Mesothelial cell of epicardium (in vitro differentiated cells): ENCODE measurements around the gene C17orf75. TPM values are rescaled to one million over a fixed set of nuclear protein-coding genes. Genes with fewer than 3 reads are reported as not detected.

Experiments used
- DNase-seq, 2 experiments: peaks; one replicate each; pipeline ENCODE4 v3.0.0; 2021; ENCODE audit warnings: low spot score in 2 of 2; ENCODE audit not compliant: unreplicated experiment in 2 of 2
- H3K27ac Mint-ChIP-seq: 2 replicates; pipeline ENCODE4 v1.8.0; 2021; ENCODE audit warnings: mixed read lengths
- H3K27me3 Mint-ChIP-seq: 2 replicates; pipeline ENCODE4 v1.8.0; 2021; ENCODE audit warnings: low read depth, mixed read lengths
- H3K36me3 Mint-ChIP-seq: 2 replicates; pipeline ENCODE4 v1.8.0; 2021; ENCODE audit warnings: mixed read lengths
- H3K4me1 Mint-ChIP-seq: 2 replicates; pipeline ENCODE4 v1.8.0; 2021; ENCODE audit warnings: mixed read lengths
- H3K4me3 Mint-ChIP-seq: 2 replicates; pipeline ENCODE4 v1.8.0; 2021; ENCODE audit warnings: mild to moderate bottlenecking, moderate library complexity, mixed read lengths
- H3K9me3 Mint-ChIP-seq: 2 replicates; pipeline ENCODE4 v1.8.0; 2021; ENCODE audit warnings: mixed read lengths
- CTCF ChIP-seq: fragments of 200-600 bp; sonication (generic); IDR thresholded peaks from one replicate; pipeline ENCODE4 v1.5.0; 2021; ENCODE audit warnings: antibody characterized with exemption; ENCODE audit not compliant: unreplicated experiment
- total RNA-seq: library from RNA; stranded (reverse); gene quantifications from 3 replicates; pipeline ENCODE4 v1.2.1, GENCODE V29; 2021

The C17orf75 gene
- total RNA-seq, 1 donor from 2014 or later: 34.3 TPM

GRCh38 chr17:32349854-32350665, 8.1 kb upstream of the C17orf75 start, which contains the start of gene ZNF207:
Gene ZNF207, plus strand, starts transcription at chr17:32350157. Its CDS starts 129 bp downstream, at chr17:32350286.
- H3K27ac Mint-ChIP-seq: peak within 1 kb of the TSS; percentile 99
- H3K4me3 Mint-ChIP-seq: peak within 1 kb of the TSS; percentile 95
- H3K4me1 Mint-ChIP-seq: peaks cover 30% of the 10 kb centered on the region
- H3K9me3 Mint-ChIP-seq: no peaks in the 10 kb centered on the region
- no peaks in the 10 kb centered on the region for H3K27me3 Mint-ChIP-seq
- peak; percentile 93 to 95 for DNase-seq
- no peak for TF ChIP-seq CTCF
- peaks cover 4% of the 10 kb centered on the region for H3K36me3 Mint-ChIP-seq

GRCh38 chr17:32349503-32349853, 7.5 kb upstream of the C17orf75 start:
- H3K27me3 Mint-ChIP-seq: no peaks in the 10 kb centered on the region
- peaks cover 26% of the 10 kb centered on the region for H3K4me1 Mint-ChIP-seq
- H3K4me3 Mint-ChIP-seq: peak overlapping the region; percentile 95
- H3K36me3 Mint-ChIP-seq: peaks cover 4% of the 10 kb centered on the region
- TF ChIP-seq CTCF: no peak
- H3K27ac Mint-ChIP-seq: peak overlapping the region; percentile 99
- DNase-seq: no peak
- H3K9me3 Mint-ChIP-seq: no peaks in the 10 kb centered on the region

- Mint-ChIP-seq H3K9me3 (no peaks in the 10 kb centered on the region), H3K36me3 (peaks cover 4% of the 10 kb centered on the region), H3K4me1 (peaks cover 19% of the 10 kb centered on the region), H3K27ac (peak overlapping the region; percentile 53), H3K4me3 (peak overlapping the region; percentile 95), H3K27me3 (no peaks in the 10 kb centered on the region)
- no peak for DNase-seq
- no peak for TF ChIP-seq CTCF
Measured at GRCh38 chr17:32348483-32348800, 6.5 kb upstream of the C17orf75 start.

- DNase-seq: no peak
- Mint-ChIP-seq H3K27ac (no peak overlapping the region), H3K9me3 (no peaks in the 10 kb centered on the region), H3K4me3 (no peak overlapping the region), H3K4me1 (peaks cover 23% of the 10 kb centered on the region), H3K27me3 (no peaks in the 10 kb centered on the region), H3K36me3 (no peaks in the 10 kb centered on the region)
- no peak for TF ChIP-seq CTCF
Measured at GRCh38 chr17:32345951-32346600, 4.1 kb upstream of the C17orf75 start.

- Mint-ChIP-seq H3K27me3 (no peaks in the 10 kb centered on the region), H3K27ac (peak overlapping the region; percentile 90), H3K4me1 (peaks cover 22% of the 10 kb centered on the region), H3K9me3 (no peaks in the 10 kb centered on the region), H3K4me3 (peak overlapping the region; percentile 88), H3K36me3 (peaks cover 4% of the 10 kb centered on the region)
- TF ChIP-seq CTCF: no peak
- no peak for DNase-seq
Measured at GRCh38 chr17:32342603-32343325, 791 bp upstream of the C17orf75 start.
